IMR-90 (cell line): Measurements from ENCODE around the gene SORD.

Experiments used
- CEBPB ChIP-seq: IDR thresholded peaks from 2 replicates; pipeline ENCODE4 v1.6.1; 2012; ENCODE audit warnings: low read depth, low read length, improper control_type of control experiment
- CHD1 ChIP-seq: IDR thresholded peaks from 2 replicates; pipeline ENCODE4 v1.6.1; 2012; ENCODE audit warnings: low read depth, low read length, improper control_type of control experiment
- CTCF ChIP-seq: conservative IDR thresholded peaks from 2 replicates; pipeline ENCODE4 v1.5.1; 2012; ENCODE audit warnings: mild to moderate bottlenecking, low read depth, low read length, improper control_type of control experiment
- FOS ChIP-seq: fragments of 150-350 bp; IDR thresholded peaks from 2 replicates; pipeline ENCODE4 v1.6.1; 2016; ENCODE audit warnings: low read depth, low read length
- MAFK ChIP-seq: IDR thresholded peaks from 2 replicates; pipeline ENCODE4 v1.6.1; 2012; ENCODE audit warnings: low read depth, low read length, improper control_type of control experiment
- MAZ ChIP-seq: IDR thresholded peaks from 2 replicates; pipeline ENCODE4 v1.6.1; 2012; ENCODE audit warnings: low read depth, mild to moderate bottlenecking, low read length, improper control_type of control experiment, moderate library complexity, borderline replicate concordance
- MXI1 ChIP-seq: IDR thresholded peaks from 2 replicates; pipeline ENCODE4 v1.6.1; 2012; ENCODE audit warnings: low read depth, mild to moderate bottlenecking, low read length, moderate library complexity, borderline replicate concordance
- NFE2L2 ChIP-seq: fragments of 150-350 bp; IDR thresholded peaks from 2 replicates; pipeline ENCODE4 v1.6.1; 2016; ENCODE audit warnings: low read depth, mild to moderate bottlenecking, low read length
- POLR2A ChIP-seq: IDR thresholded peaks from 2 replicates; pipeline ENCODE4 v1.6.1; 2012; ENCODE audit warnings: mild to moderate bottlenecking, low read depth, low read length
- RFX5 ChIP-seq: IDR thresholded peaks from 2 replicates; pipeline ENCODE4 v1.8.0; 2012; ENCODE audit warnings: low read depth, mild to moderate bottlenecking, low read length, moderate library complexity
- SMC3 ChIP-seq: fragments of 150-350 bp; IDR thresholded peaks from 2 replicates; pipeline ENCODE4 v1.6.1; 2016; ENCODE audit warnings: low read depth, mild to moderate bottlenecking, antibody characterized with exemption, low read length, moderate library complexity
- USF2 ChIP-seq: fragments of 150-350 bp; IDR thresholded peaks from 2 replicates; pipeline ENCODE4 v1.6.1; 2017; ENCODE audit warnings: mild to moderate bottlenecking, antibody characterized with exemption, low read length, low read depth
- TF ChIP-seq, protein P1 (sequence below): fragments of 150-350 bp; IDR thresholded peaks from 2 replicates; pipeline ENCODE4 v1.6.1; 2016; ENCODE audit warnings: low read depth, mild to moderate bottlenecking, low read length, moderate library complexity, borderline replicate concordance

DNA sequence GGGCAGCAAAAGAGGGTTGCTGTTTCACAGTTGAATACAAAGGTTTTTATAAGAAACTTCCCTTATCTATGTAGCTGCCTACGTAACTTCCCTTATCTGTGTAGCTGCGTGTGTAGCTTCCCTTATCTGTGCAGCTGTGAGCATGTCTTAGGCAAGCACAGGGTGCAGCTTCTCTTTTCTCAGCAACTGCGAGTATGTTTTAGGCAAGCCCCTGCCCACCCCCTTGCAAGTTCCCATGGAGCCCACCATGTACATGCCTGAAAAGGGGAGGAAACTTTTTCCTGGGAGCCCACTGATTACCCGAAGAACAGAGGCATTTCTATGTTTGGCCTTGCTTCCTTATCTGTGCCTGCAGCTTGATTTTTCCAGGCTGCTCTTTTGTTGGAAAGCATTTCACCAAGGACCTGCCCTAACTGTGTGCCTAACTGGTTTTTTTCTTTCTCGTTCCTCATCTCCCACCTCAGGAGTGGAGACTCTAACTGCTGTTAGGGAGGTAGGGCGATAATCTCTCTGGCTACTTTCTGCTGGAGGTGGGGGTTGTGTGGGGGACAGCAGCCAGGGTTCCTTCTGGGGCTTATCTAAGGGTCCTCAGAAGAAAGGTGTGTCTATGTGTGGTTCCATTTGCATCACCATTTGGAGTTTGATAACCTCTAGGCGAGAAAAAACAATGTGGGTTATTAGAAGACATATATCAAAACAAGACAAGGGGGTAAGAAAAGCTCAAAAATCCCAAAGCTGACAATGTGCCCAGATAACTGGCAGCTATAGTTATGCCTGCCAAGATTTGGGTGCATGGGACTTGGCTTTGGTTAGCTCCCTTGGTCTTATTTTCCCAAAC lies 26.0 kb downstream of the SORD start:
- TF ChIP-seq POLR2A: no peak
- TF ChIP-seq CTCF: no peak
- no peak for TF ChIP-seq USF2
- TF ChIP-seq CEBPB: no peak
- TF ChIP-seq NFE2L2: no peak
- TF ChIP-seq FOS: no peak
- no peak for TF ChIP-seq MXI1
- no peak for TF ChIP-seq MAZ
- TF ChIP-seq RFX5: no peak
- no peak for TF ChIP-seq MAFK
- TF ChIP-seq, protein P1, sequence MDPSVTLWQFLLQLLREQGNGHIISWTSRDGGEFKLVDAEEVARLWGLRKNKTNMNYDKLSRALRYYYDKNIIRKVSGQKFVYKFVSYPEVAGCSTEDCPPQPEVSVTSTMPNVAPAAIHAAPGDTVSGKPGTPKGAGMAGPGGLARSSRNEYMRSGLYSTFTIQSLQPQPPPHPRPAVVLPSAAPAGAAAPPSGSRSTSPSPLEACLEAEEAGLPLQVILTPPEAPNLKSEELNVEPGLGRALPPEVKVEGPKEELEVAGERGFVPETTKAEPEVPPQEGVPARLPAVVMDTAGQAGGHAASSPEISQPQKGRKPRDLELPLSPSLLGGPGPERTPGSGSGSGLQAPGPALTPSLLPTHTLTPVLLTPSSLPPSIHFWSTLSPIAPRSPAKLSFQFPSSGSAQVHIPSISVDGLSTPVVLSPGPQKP: no peak
- TF ChIP-seq SMC3: no peak
- no peak for TF ChIP-seq CHD1
